Measurements from ENCODE around the gene PIAS2. TPM values are rescaled to one million over a fixed set of nuclear protein-coding genes. Genes with fewer than 3 reads are reported as not detected.

Gene PIAS2
- total and polyA plus RNA-seq, 2 experiments from 2014 or later: 30.3 to 54.2 TPM

DNA sequence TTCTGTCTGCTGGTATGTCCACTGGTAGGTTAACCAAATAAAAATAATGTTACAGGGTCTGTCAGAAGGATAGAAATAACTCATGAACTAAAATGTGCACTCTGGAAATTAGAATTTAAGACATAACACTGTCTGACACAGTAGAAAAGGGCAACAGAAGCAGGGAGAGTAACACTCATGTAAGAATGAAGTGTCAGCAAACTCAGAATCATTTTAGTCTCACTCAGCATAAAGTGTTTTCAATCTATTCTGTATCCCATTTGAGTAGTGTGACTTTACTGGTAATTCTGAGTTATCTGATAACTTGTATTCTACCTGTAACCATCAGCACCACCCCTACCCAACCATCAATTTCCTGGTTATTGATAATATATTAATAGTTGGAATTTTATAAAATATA lies 68.3 kb downstream of the PIAS2 start:
- Histone ChIP-seq H3K79me2 (replicated peaks; ENCODE audit: insufficient read depth) (peaks cover 3% of the 10 kb centered on the region; the same call in 1 of the 2 replicates), H2AFZ (no peak overlapping the region), H3K4me3 (no peak overlapping the region), H3K27me3 (ENCODE audit: insufficient read depth) (no peaks in the 10 kb centered on the region), H3F3A (replicated peaks; ENCODE audit: low read depth) (no peaks in the 10 kb centered on the region), H3K4me1 (ENCODE audit: insufficient read depth) (no peaks in the 10 kb centered on the region), H3K27ac (ENCODE audit: low read depth) (no peak overlapping the region), H3K36me3 (ENCODE audit: insufficient read depth) (no peaks in the 10 kb centered on the region; the same call in 1 of the 2 replicates), H4K20me1 (replicated peaks; ENCODE audit: insufficient read depth) (no peaks in the 10 kb centered on the region; the same call in 1 of the 2 replicates), H3K4me2 (no peak overlapping the region), H3K9me2 (ENCODE audit: insufficient read depth) (no peaks in the 10 kb centered on the region)
- DNase-seq (ENCODE audit: low spot score) (no peak), ATAC-seq (no peak)
- no peaks in the 10 kb centered on the region for H3K9me3 Mint-ChIP-seq
- H3K4me1 Mint-ChIP-seq: no peaks in the 10 kb centered on the region
- H3K27me3 Mint-ChIP-seq (ENCODE audit: insufficient read depth, low read depth, poor library complexity): no peaks in the 10 kb centered on the region
- H3K27ac Mint-ChIP-seq: no peak overlapping the region
- H3K4me3 Mint-ChIP-seq: no peak overlapping the region
- TF ChIP-seq STAT1 (IDR thresholded peaks at IDR 0.05; ENCODE audit: unreplicated experiment) (no peak), ZNF114 (CRISPR knock-in tag; IDR thresholded peaks at IDR 0.05) (no peak), CREB1 (CRISPR knock-in tag; IDR thresholded peaks at IDR 0.05; ENCODE audit: low read depth) (no peak), EZH2phosphoT487 (IDR thresholded peaks at IDR 0.05; ENCODE audit: unreplicated experiment) (no peak), ZNF331 (CRISPR knock-in tag; IDR thresholded peaks at IDR 0.05; ENCODE audit: low read depth) (no peak), POLR2AphosphoS5 (IDR thresholded peaks at IDR 0.05; ENCODE audit: low read depth) (no peak), EZH2 (IDR thresholded peaks at IDR 0.05; ENCODE audit: low read depth, unreplicated experiment) (no peak), NANOG (IDR thresholded peaks at IDR 0.05; ENCODE audit: borderline replicate concordance) (no peak), JUNB (IDR thresholded peaks at IDR 0.05; ENCODE audit: unreplicated experiment) (no peak)
- TF ChIP-seq, protein P1, sequence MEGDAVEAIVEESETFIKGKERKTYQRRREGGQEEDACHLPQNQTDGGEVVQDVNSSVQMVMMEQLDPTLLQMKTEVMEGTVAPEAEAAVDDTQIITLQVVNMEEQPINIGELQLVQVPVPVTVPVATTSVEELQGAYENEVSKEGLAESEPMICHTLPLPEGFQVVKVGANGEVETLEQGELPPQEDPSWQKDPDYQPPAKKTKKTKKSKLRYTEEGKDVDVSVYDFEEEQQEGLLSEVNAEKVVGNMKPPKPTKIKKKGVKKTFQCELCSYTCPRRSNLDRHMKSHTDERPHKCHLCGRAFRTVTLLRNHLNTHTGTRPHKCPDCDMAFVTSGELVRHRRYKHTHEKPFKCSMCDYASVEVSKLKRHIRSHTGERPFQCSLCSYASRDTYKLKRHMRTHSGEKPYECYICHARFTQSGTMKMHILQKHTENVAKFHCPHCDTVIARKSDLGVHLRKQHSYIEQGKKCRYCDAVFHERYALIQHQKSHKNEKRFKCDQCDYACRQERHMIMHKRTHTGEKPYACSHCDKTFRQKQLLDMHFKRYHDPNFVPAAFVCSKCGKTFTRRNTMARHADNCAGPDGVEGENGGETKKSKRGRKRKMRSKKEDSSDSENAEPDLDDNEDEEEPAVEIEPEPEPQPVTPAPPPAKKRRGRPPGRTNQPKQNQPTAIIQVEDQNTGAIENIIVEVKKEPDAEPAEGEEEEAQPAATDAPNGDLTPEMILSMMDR (conservative IDR thresholded peaks at IDR 0.05; ENCODE audit: low read depth in 2 of 2): no peak
- TF ChIP-seq, protein P2, sequence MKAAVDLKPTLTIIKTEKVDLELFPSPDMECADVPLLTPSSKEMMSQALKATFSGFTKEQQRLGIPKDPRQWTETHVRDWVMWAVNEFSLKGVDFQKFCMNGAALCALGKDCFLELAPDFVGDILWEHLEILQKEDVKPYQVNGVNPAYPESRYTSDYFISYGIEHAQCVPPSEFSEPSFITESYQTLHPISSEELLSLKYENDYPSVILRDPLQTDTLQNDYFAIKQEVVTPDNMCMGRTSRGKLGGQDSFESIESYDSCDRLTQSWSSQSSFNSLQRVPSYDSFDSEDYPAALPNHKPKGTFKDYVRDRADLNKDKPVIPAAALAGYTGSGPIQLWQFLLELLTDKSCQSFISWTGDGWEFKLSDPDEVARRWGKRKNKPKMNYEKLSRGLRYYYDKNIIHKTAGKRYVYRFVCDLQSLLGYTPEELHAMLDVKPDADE (IDR thresholded peaks at IDR 0.05): no peak
- TF ChIP-seq, protein P3, sequence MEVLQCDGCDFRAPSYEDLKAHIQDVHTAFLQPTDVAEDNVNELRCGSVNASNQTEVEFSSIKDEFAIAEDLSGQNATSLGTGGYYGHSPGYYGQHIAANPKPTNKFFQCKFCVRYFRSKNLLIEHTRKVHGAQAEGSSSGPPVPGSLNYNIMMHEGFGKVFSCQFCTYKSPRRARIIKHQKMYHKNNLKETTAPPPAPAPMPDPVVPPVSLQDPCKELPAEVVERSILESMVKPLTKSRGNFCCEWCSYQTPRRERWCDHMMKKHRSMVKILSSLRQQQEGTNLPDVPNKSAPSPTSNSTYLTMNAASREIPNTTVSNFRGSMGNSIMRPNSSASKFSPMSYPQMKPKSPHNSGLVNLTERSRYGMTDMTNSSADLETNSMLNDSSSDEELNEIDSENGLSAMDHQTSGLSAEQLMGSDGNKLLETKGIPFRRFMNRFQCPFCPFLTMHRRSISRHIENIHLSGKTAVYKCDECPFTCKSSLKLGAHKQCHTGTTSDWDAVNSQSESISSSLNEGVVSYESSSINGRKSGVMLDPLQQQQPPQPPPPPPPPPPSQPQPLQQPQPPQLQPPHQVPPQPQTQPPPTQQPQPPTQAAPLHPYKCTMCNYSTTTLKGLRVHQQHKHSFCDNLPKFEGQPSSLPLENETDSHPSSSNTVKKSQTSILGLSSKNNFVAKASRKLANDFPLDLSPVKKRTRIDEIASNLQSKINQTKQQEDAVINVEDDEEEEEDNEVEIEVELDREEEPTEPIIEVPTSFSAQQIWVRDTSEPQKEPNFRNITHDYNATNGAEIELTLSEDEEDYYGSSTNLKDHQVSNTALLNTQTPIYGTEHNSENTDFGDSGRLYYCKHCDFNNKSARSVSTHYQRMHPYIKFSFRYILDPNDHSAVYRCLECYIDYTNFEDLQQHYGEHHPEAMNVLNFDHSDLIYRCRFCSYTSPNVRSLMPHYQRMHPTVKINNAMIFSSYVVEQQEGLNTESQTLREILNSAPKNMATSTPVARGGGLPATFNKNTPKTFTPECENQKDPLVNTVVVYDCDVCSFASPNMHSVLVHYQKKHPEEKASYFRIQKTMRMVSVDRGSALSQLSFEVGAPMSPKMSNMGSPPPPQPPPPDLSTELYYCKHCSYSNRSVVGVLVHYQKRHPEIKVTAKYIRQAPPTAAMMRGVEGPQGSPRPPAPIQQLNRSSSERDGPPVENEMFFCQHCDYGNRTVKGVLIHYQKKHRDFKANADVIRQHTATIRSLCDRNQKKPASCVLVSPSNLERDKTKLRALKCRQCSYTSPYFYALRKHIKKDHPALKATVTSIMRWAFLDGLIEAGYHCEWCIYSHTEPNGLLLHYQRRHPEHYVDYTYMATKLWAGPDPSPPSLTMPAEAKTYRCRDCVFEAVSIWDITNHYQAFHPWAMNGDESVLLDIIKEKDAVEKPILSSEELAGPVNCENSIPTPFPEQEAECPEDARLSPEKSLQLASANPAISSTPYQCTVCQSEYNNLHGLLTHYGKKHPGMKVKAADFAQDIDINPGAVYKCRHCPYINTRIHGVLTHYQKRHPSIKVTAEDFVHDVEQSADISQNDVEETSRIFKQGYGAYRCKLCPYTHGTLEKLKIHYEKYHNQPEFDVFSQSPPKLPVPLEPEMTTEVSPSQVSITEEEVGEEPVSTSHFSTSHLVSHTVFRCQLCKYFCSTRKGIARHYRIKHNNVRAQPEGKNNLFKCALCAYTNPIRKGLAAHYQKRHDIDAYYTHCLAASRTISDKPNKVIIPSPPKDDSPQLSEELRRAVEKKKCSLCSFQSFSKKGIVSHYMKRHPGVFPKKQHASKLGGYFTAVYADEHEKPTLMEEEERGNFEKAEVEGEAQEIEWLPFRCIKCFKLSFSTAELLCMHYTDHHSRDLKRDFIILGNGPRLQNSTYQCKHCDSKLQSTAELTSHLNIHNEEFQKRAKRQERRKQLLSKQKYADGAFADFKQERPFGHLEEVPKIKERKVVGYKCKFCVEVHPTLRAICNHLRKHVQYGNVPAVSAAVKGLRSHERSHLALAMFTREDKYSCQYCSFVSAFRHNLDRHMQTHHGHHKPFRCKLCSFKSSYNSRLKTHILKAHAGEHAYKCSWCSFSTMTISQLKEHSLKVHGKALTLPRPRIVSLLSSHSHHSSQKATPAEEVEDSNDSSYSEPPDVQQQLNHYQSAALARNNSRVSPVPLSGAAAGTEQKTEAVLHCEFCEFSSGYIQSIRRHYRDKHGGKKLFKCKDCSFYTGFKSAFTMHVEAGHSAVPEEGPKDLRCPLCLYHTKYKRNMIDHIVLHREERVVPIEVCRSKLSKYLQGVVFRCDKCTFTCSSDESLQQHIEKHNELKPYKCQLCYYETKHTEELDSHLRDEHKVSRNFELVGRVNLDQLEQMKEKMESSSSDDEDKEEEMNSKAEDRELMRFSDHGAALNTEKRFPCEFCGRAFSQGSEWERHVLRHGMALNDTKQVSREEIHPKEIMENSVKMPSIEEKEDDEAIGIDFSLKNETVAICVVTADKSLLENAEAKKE (CRISPR knock-in tag; IDR thresholded peaks at IDR 0.05): no peak
- H3K36me3 Mint-ChIP-seq (ENCODE audit: low read depth): peaks cover 8% of the 10 kb centered on the region
